HuH-7.5 (cell line): ENCODE results near the gene AKR1A1.

ENCODE experiments used
- DNase-seq: peaks from one replicate; pipeline ENCODE4 v3.0.0; 2011; ENCODE audit warnings: low spot score

The AKR1A1 gene

DNA sequence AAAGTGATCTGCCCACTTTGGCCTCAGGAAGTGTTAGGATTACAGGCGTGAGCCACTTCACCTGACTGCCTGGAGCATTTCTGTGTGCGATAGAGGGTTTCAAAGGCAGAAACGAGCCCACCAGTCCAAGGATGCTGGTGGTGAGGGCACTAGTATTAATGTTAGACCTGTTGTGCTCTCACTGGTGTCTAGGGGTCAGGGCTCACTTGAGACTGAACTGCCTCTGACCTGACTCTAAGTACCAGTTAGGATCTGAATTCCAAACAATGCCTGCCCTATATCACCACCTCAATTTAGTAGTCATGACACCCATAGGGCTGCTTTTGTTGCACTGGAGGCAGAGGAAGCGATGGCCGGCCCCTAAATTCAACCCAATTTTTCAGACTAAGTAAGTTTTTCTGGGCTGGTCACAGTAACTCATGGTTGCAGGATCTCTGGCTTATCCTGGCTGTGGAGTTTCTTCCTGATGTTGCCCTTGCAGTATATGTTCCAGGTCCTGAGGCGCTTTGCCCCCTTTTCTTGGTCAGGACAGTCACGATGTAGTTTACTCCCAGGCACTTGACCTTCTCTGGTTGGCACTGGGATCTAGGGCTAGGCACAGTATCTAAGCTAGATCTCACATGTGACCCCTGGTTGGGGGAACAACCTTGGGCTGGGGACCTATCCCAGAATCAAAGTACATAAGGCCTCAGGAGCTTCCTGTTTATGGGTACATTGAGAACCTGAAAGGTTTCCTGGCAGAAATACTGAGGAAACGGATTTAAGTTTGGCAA lies 68.7 kb downstream of the AKR1A1 start:
- DNase-seq, result no peak
